WERI-Rb-1 (cell line): Measurements from ENCODE around the gene MMAB.

Experiments used
- DNase-seq: peaks from one replicate; pipeline ENCODE4 v3.0.0-alpha.2; 2020
- H3K27ac ChIP-seq: fragments of 250-450 bp; sonication (Bioruptor Pico); 2 replicates; pipeline ENCODE4 v1.5.1; 2020; ENCODE audit warnings: mild to moderate bottlenecking, moderate library complexity
- H3K27me3 ChIP-seq: fragments of 250-450 bp; sonication (Bioruptor Pico); 2 replicates; pipeline ENCODE4 v1.5.1; 2021; ENCODE audit warnings: mild to moderate bottlenecking, low read depth, moderate library complexity; ENCODE audit not compliant: insufficient read depth, severe bottlenecking
- H3K36me3 ChIP-seq: fragments of 250-450 bp; sonication (Bioruptor Pico); 2 replicates; pipeline ENCODE4 v1.5.1; 2020; ENCODE audit warnings: mild to moderate bottlenecking, moderate library complexity
- H3K4me3 ChIP-seq: 2 replicates; pipeline ENCODE4 v1.5.1; 2011; ENCODE audit warnings: low read depth, mild to moderate bottlenecking, control low read depth, low read length
- H3K9me3 ChIP-seq: fragments of 250-450 bp; sonication (Bioruptor Pico); 2 replicates; pipeline ENCODE4 v1.5.1; 2021; ENCODE audit warnings: mild to moderate bottlenecking, moderate library complexity; ENCODE audit not compliant: severe bottlenecking
- CTCF ChIP-seq: IDR thresholded peaks from 2 replicates; pipeline ENCODE4 v1.5.1; 2011; ENCODE audit warnings: low read depth, mild to moderate bottlenecking, control low read depth, inconsistent platforms, low read length

MMAB gene

GRCh38 chr12:109535231-109535862 is 38.0 kb downstream of the MMAB start:
- Histone ChIP-seq H3K27ac (no peak overlapping the region), H3K4me3 (no peak overlapping the region), H3K9me3 (no peaks in the 10 kb centered on the region), H3K27me3 (no peaks in the 10 kb centered on the region), H3K36me3 (no peaks in the 10 kb centered on the region; the same call in none of the 2 replicates)
- no peak for DNase-seq
- TF ChIP-seq CTCF: no peak

- no peaks in the 10 kb centered on the region for H3K9me3 ChIP-seq
- DNase-seq: no peak
- H3K27ac ChIP-seq: no peak overlapping the region
- H3K36me3 ChIP-seq: no peaks in the 10 kb centered on the region; the same call in none of the 2 replicates
- no peaks in the 10 kb centered on the region for H3K27me3 ChIP-seq
- no peak overlapping the region for H3K4me3 ChIP-seq
- TF ChIP-seq CTCF: no peak
Measured at GRCh38 chr12:109534456-109534855, 38.8 kb downstream of the MMAB start.

GRCh38 chr12:109533487-109533740 is 39.9 kb downstream of the MMAB start:
- H3K27me3 ChIP-seq: no peaks in the 10 kb centered on the region
- no peaks in the 10 kb centered on the region; the same call in none of the 2 replicates for H3K36me3 ChIP-seq
- H3K9me3 ChIP-seq: no peaks in the 10 kb centered on the region
- no peak overlapping the region for H3K4me3 ChIP-seq
- TF ChIP-seq CTCF: no peak
- H3K27ac ChIP-seq: no peak overlapping the region
- DNase-seq: no peak

- DNase-seq: no peak
- H3K4me3 ChIP-seq: no peak overlapping the region
- H3K9me3 ChIP-seq: no peaks in the 10 kb centered on the region
- no peaks in the 10 kb centered on the region for H3K27me3 ChIP-seq
- TF ChIP-seq CTCF: no peak
- no peaks in the 10 kb centered on the region; the same call in none of the 2 replicates for H3K36me3 ChIP-seq
- H3K27ac ChIP-seq: no peak overlapping the region
Measured at GRCh38 chr12:109532721-109533486, 40.4 kb downstream of the MMAB start.

- DNase-seq: no peak
- Histone ChIP-seq H3K27me3 (no peaks in the 10 kb centered on the region), H3K9me3 (no peaks in the 10 kb centered on the region), H3K36me3 (no peaks in the 10 kb centered on the region; the same call in none of the 2 replicates), H3K4me3 (no peak overlapping the region), H3K27ac (peak overlapping the region; percentile 97)
- no peak for TF ChIP-seq CTCF
Measured at GRCh38 chr12:109531411-109531810, 41.9 kb downstream of the MMAB start.
